SIG-M5 (cell line): Measurements from ENCODE around the gene ST8SIA6.
"Not testable (repeated sequence)": the region's sequence is repeated elsewhere in the genome, so short reads cannot be mapped to it uniquely, and the experiment has no call there.

Source experiments
- DNase-seq: peaks from one replicate; lab custom pipeline; 2025; lab: John Stamatoyannopoulos, UW

Gene ST8SIA6

GRCh38 chr10:17344206-17344605 lies 110.2 kb downstream of the ST8SIA6 start:
- no peak for DNase-seq

GRCh38 chr10:17343118-17343517 lies 111.3 kb downstream of the ST8SIA6 start:
- no peak for DNase-seq

GRCh38 chr10:17340144-17340829 lies 114.1 kb downstream of the ST8SIA6 start:
- no peak for DNase-seq

- no peak for DNase-seq
Observed at GRCh38 chr10:17335065-17335464, 119.3 kb downstream of the ST8SIA6 start.

GRCh38 chr10:17330501-17330900 lies 123.9 kb downstream of the ST8SIA6 start:
- DNase-seq = no peak

- no peak for DNase-seq
Observed at GRCh38 chr10:17326377-17326776, 128.0 kb downstream of the ST8SIA6 start.

GRCh38 chr10:17321957-17322356 lies 132.4 kb downstream of the ST8SIA6 start:
- not testable (repeated sequence) for DNase-seq

GRCh38 chr10:17316488-17317170 lies 137.8 kb downstream of the ST8SIA6 start:
- no peak for DNase-seq

- no peak for DNase-seq
Observed at GRCh38 chr10:17309435-17309834, 145.0 kb downstream of the ST8SIA6 start.

- no peak for DNase-seq
Observed at GRCh38 chr10:17307123-17307522, 147.3 kb downstream of the ST8SIA6 start.

- no peak for DNase-seq
Observed at GRCh38 chr10:17292375-17292774, 162.0 kb downstream of the ST8SIA6 start.

GRCh38 chr10:17290226-17290625 lies 164.2 kb downstream of the ST8SIA6 start:
- DNase-seq = no peak

- no peak for DNase-seq
Observed at GRCh38 chr10:17289763-17290162, 164.6 kb downstream of the ST8SIA6 start.

GRCh38 chr10:17286562-17287550 lies 167.5 kb downstream of the ST8SIA6 start:
- DNase-seq = no peak

- DNase-seq = no peak
Observed at GRCh38 chr10:17282311-17282710, 172.1 kb downstream of the ST8SIA6 start.

- DNase-seq = no peak
Observed at GRCh38 chr10:17278607-17279240, 175.7 kb downstream of the ST8SIA6 start.

- DNase-seq = no peak
Observed at GRCh38 chr10:17276756-17277424, 177.5 kb downstream of the ST8SIA6 start.

GRCh38 chr10:17273403-17273802 lies 181.0 kb downstream of the ST8SIA6 start:
- no peak for DNase-seq

GRCh38 chr10:17272648-17273047 lies 181.7 kb downstream of the ST8SIA6 start:
- DNase-seq = no peak
